Stimulated activated CD8-positive, alpha-beta memory T cell treated with anti-CD3 and anti-CD28 coated beads, Interleukin-15, amount 100 ng/mL, for 48 hours (primary cell): Measurements from ENCODE around the gene TBR1.

Source experiments
- DNase-seq, 2 donors: peaks; one replicate each; pipeline ENCODE4 v3.0.0-alpha.2; 2020; ENCODE audit warnings: low read depth in 2 of 2

The TBR1 gene

GRCh38 chr2:161427664-161428587 is 11.8 kb downstream of the TBR1 start:
- no peak for DNase-seq

- DNase-seq = no peak
Measured at GRCh38 chr2:161430386-161430785, 14.3 kb downstream of the TBR1 start.

GRCh38 chr2:161432107-161432506 is 16.0 kb downstream of the TBR1 start:
- DNase-seq = no peak

GRCh38 chr2:161434118-161434517 is 18.0 kb downstream of the TBR1 start:
- no peak for DNase-seq

- no peak for DNase-seq
Measured at GRCh38 chr2:161436411-161436810, 20.3 kb downstream of the TBR1 start.

GRCh38 chr2:161438598-161438997 is 22.5 kb downstream of the TBR1 start:
- no peak for DNase-seq

GRCh38 chr2:161445097-161445496 is 29.0 kb downstream of the TBR1 start:
- no peak for DNase-seq

- DNase-seq = no peak
Measured at GRCh38 chr2:161448431-161448830, 32.3 kb downstream of the TBR1 start.

GRCh38 chr2:161471631-161472030 is 55.5 kb downstream of the TBR1 start:
- DNase-seq = no peak

GRCh38 chr2:161474920-161475319 is 58.8 kb downstream of the TBR1 start:
- no peak for DNase-seq
